GM12891 (cell line): Measurements from ENCODE around the gene USP17L28. TPM values are rescaled to one million over a fixed set of nuclear protein-coding genes. Genes with fewer than 3 reads are reported as not detected.
"Not testable (repeated sequence)": the region's sequence is repeated elsewhere in the genome, so short reads cannot be mapped to it uniquely, and the experiment has no call there.

Experiments
- DNase-seq: peaks from one replicate; pipeline ENCODE4 v3.0.0; 2011; ENCODE audit warnings: low spot score; ENCODE audit not compliant: insufficient read length
- FAIRE-seq: peaks from 2 replicates; lab custom pipeline; 2011; peaks lifted over from hg19 to GRCh38; lab: Jason Lieb, UNC
- PAX5 ChIP-seq: IDR thresholded peaks from 2 replicates; pipeline ENCODE4 v1.6.1; 2011; ENCODE audit warnings: low read length, moderate library complexity, mild to moderate bottlenecking; ENCODE audit not compliant: insufficient read depth, severe bottlenecking
- POLR2A ChIP-seq: IDR thresholded peaks from 2 replicates; pipeline ENCODE4 v1.6.1; 2011; ENCODE audit warnings: low read depth, low read length, control low read depth
- POLR2AphosphoS5 ChIP-seq: IDR thresholded peaks from 2 replicates; pipeline ENCODE4 v1.6.1; 2011; ENCODE audit warnings: low read depth, low read length, control low read depth
- POU2F2 ChIP-seq: IDR thresholded peaks from 2 replicates; pipeline ENCODE4 v1.6.1; 2011; ENCODE audit warnings: low read depth, mild to moderate bottlenecking, control low read depth, low read length, moderate library complexity
- SPI1 ChIP-seq: IDR thresholded peaks from 2 replicates; pipeline ENCODE4 v1.6.1; 2011; ENCODE audit warnings: low read depth, low read length, control low read depth
- TAF1 ChIP-seq: IDR thresholded peaks from 2 replicates; pipeline ENCODE4 v1.6.1; 2011; ENCODE audit warnings: low read depth, low read length, control low read depth
- polyA plus RNA-seq: library from polyadenylated mRNA; unstranded; fragments of >200 nt; gene quantifications from one replicate; pipeline ENCODE4 v1.2.1, GENCODE V29; 2012; ENCODE audit warnings: low read depth, missing spikeins, inconsistent platforms; ENCODE audit not compliant: missing spikeins

Gene USP17L28
- not detected for polyA plus RNA-seq

GRCh38 chr4:9348593-9348992 lies at the start of gene USP17L28:
TSS of gene USP17L28 (plus strand) at chr4:9348893. CDS start at chr4:9348893, 0 bp downstream.
- not testable (repeated sequence) for DNase-seq, FAIRE-seq

- DNase-seq, FAIRE-seq: not testable (repeated sequence)
These were observed 24.5 kb upstream of the USP17L28 start for GRCh38 chr4:9324191-9324590.

- DNase-seq, FAIRE-seq: not testable (repeated sequence)
These were observed 23.8 kb upstream of the USP17L28 start, which contains the start of gene USP17L24 for GRCh38 chr4:9324865-9325264. TSS of gene USP17L24 (plus strand) at chr4:9325165. CDS start at chr4:9325165, 0 bp downstream.

GRCh38 chr4:9329611-9330010 lies 19.1 kb upstream of the USP17L28 start, which contains the start of gene USP17L25:
TSS of gene USP17L25 (plus strand) at chr4:9329911. CDS start at chr4:9329911, 0 bp downstream.
- DNase-seq, FAIRE-seq: not testable (repeated sequence)

GRCh38 chr4:9334358-9334757 lies 14.3 kb upstream of the USP17L28 start, which contains the start of gene USP17L26:
TSS of gene USP17L26 (plus strand) at chr4:9334658. CDS start at chr4:9334658, 0 bp downstream.
- not testable (repeated sequence) for FAIRE-seq, DNase-seq

- not testable (repeated sequence) for FAIRE-seq, DNase-seq
These were observed 9.6 kb upstream of the USP17L28 start, which contains the start of gene USP17L5 for GRCh38 chr4:9339103-9339502. TSS of gene USP17L5 (plus strand) at chr4:9339403. CDS start at chr4:9339403, 0 bp downstream.

- DNase-seq, FAIRE-seq: not testable (repeated sequence)
These were observed 4.8 kb upstream of the USP17L28 start, which contains the start of gene USP17L27 for GRCh38 chr4:9343848-9344247. TSS of gene USP17L27 (plus strand) at chr4:9344148. CDS start at chr4:9344148, 0 bp downstream.

GRCh38 chr4:9350866-9351265 lies 2.2 kb downstream of the USP17L28 start:
- FAIRE-seq, DNase-seq: not testable (repeated sequence)

- FAIRE-seq, DNase-seq: not testable (repeated sequence)
These were observed 4.6 kb downstream of the USP17L28 start, which contains the start of gene USP17L29 for GRCh38 chr4:9353338-9353737. TSS of gene USP17L29 (plus strand) at chr4:9353638. CDS start at chr4:9353638, 0 bp downstream.

GRCh38 chr4:9362829-9363228 lies 14.1 kb downstream of the USP17L28 start, which contains the start of gene USP17L30:
TSS of gene USP17L30 (plus strand) at chr4:9363129. CDS start at chr4:9363129, 0 bp downstream.
- DNase-seq, FAIRE-seq: not testable (repeated sequence)

- DNase-seq, FAIRE-seq: not testable (repeated sequence)
These were observed 31.2 kb downstream of the USP17L28 start for GRCh38 chr4:9379881-9380280.

GRCh38 chr4:9381012-9381534 lies 32.4 kb downstream of the USP17L28 start:
- FAIRE-seq: not testable (repeated sequence)
- peak; percentile 15 for DNase-seq

- FAIRE-seq (no peak), DNase-seq (no peak)
- TF ChIP-seq SPI1: no peak
- TF ChIP-seq TAF1: no peak
- no peak for TF ChIP-seq POLR2AphosphoS5
- no peak for TF ChIP-seq POLR2A
- TF ChIP-seq POU2F2: no peak
- TF ChIP-seq PAX5: no peak
These were observed 35.4 kb downstream of the USP17L28 start for GRCh38 chr4:9384126-9384525.

GRCh38 chr4:9389001-9389400 lies 40.3 kb downstream of the USP17L28 start:
- DNase-seq, FAIRE-seq: not testable (repeated sequence)
